HepG2 (cell line): ENCODE data around the gene RNF183. TPM values are rescaled to one million over a fixed set of nuclear protein-coding genes. Genes with fewer than 3 reads are reported as not detected.

Experiments used
- ATRX ChIP-seq: sonication (generic); formaldehyde crosslinking; IDR thresholded peaks from 2 replicates; pipeline ENCODE4 v1.4.0; 2020; ENCODE audit warnings: missing genetic modification reagents, borderline replicate concordance
- CBX1 ChIP-seq: IDR thresholded peaks from one replicate; pipeline ENCODE4 v1.6.1; 2016; ENCODE audit warnings: antibody characterized with exemption, low read depth
- FOSL1 ChIP-seq: sonication (generic); formaldehyde crosslinking; IDR thresholded peaks from 2 replicates; pipeline ENCODE4 v1.9.0; 2021; ENCODE audit warnings: missing genetic modification reagents, borderline replicate concordance
- FOSL2 ChIP-seq: sonication (generic); formaldehyde crosslinking; IDR thresholded peaks from 2 replicates; pipeline ENCODE4 v1.4.0; 2020; ENCODE audit warnings: missing genetic modification reagents
- ISL2 ChIP-seq: sonication (generic); formaldehyde crosslinking; IDR thresholded peaks from 2 replicates; pipeline ENCODE4 v1.5.0; 2020; ENCODE audit warnings: missing genetic modification reagents
- JUND ChIP-seq: sonication (generic); formaldehyde crosslinking; IDR thresholded peaks from 2 replicates; pipeline ENCODE4 v1.8.0; 2022; ENCODE audit warnings: mild to moderate bottlenecking, missing genetic modification reagents
- NFKBIZ ChIP-seq: IDR thresholded peaks from 2 replicates; pipeline ENCODE4 v1.6.1; 2018; ENCODE audit warnings: missing genetic modification reagents, missing compliant biosample characterization
- STAT5B ChIP-seq: sonication (generic); formaldehyde crosslinking; IDR thresholded peaks from 2 replicates; pipeline ENCODE4 v1.4.0; 2020; ENCODE audit warnings: missing genetic modification reagents
- ZFP82 ChIP-seq: sonication (generic); formaldehyde crosslinking; IDR thresholded peaks from 2 replicates; pipeline ENCODE4 v1.5.1; 2020; ENCODE audit warnings: mild to moderate bottlenecking, missing genetic modification reagents, borderline replicate concordance
- ZMYM4 ChIP-seq: sonication (generic); formaldehyde crosslinking; IDR thresholded peaks from 2 replicates; pipeline ENCODE4 v1.8.1; 2023; ENCODE audit warnings: mild to moderate bottlenecking, missing genetic modification reagents
- ZNF234 ChIP-seq: sonication (generic); formaldehyde crosslinking; conservative IDR thresholded peaks from 2 replicates; pipeline ENCODE4 v1.5.1; 2020; ENCODE audit warnings: mild to moderate bottlenecking, missing genetic modification reagents
- ZNF362 ChIP-seq: sonication (generic); formaldehyde crosslinking; IDR thresholded peaks from 2 replicates; pipeline ENCODE4 v1.4.0; 2020; ENCODE audit warnings: missing genetic modification reagents, mild to moderate bottlenecking, borderline replicate concordance
- ZNF407 ChIP-seq: sonication (generic); formaldehyde crosslinking; IDR thresholded peaks from one replicate; pipeline ENCODE4 v1.5.1; 2020; ENCODE audit warnings: mild to moderate bottlenecking, missing genetic modification reagents; ENCODE audit errors: not compliant biosample characterization
- ZNF430 ChIP-seq: sonication (generic); formaldehyde crosslinking; IDR thresholded peaks from 2 replicates; pipeline ENCODE4 v1.9.0; 2021; ENCODE audit warnings: mild to moderate bottlenecking, missing genetic modification reagents
- ZNF780A ChIP-seq: sonication (generic); formaldehyde crosslinking; IDR thresholded peaks from 2 replicates; pipeline ENCODE4 v1.8.0; 2022; ENCODE audit warnings: mild to moderate bottlenecking, missing genetic modification reagents, moderate library complexity
- ZNF790 ChIP-seq: sonication (generic); formaldehyde crosslinking; IDR thresholded peaks from 2 replicates; pipeline ENCODE4 v1.8.0; 2022; ENCODE audit warnings: missing genetic modification reagents, mild to moderate bottlenecking, borderline replicate concordance
- ZNF792 ChIP-seq: IDR thresholded peaks from 2 replicates; pipeline ENCODE4 v1.6.1; 2016
- ZNF879 ChIP-seq: sonication (generic); formaldehyde crosslinking; IDR thresholded peaks from 2 replicates; pipeline ENCODE4 v1.8.1; 2023; ENCODE audit warnings: missing genetic modification reagents
- ZNF883 ChIP-seq: sonication (generic); formaldehyde crosslinking; IDR thresholded peaks from 2 replicates; pipeline ENCODE4 v1.5.1; 2020; ENCODE audit warnings: mild to moderate bottlenecking, missing genetic modification reagents; ENCODE audit errors: not compliant biosample characterization
- polyA plus RNA-seq, 8 experiments: library from polyadenylated mRNA; depleted of rRNA in 3 of 8; stranded (reverse) in 7 of 8; unstranded in 1 of 8; fragments of >200 nt; fragmentation: Illumina TruSeq in 4 of 8; extraction: Trizol in 4 of 8; gene quantifications; 2 replicates each; pipeline versions ENCODE4 v1.2.1 to v1.2.3, GENCODE V29; 2011 to 2016; ENCODE audit warnings: low read depth in 4 of 8, missing spikeins in 1 of 8, mixed read lengths in 1 of 8; ENCODE audit not compliant: insufficient read depth in 1 of 8
- total RNA-seq, 5 experiments: library from RNA; depleted of rRNA; stranded (reverse); fragments of >200 nt; fragmentation: Illumina TruSeq; extraction: Trizol; gene quantifications; 2 replicates each; pipeline ENCODE4 v1.2.3, GENCODE V29; 2016; ENCODE audit warnings: low read depth in 1 of 5

Gene RNF183
- total and polyA plus RNA-seq, 2 of the 13 experiments (the other 11 are each of a cell fraction or from before 2014, with no cell fraction given): 0.13 to 6.5 TPM

DNA sequence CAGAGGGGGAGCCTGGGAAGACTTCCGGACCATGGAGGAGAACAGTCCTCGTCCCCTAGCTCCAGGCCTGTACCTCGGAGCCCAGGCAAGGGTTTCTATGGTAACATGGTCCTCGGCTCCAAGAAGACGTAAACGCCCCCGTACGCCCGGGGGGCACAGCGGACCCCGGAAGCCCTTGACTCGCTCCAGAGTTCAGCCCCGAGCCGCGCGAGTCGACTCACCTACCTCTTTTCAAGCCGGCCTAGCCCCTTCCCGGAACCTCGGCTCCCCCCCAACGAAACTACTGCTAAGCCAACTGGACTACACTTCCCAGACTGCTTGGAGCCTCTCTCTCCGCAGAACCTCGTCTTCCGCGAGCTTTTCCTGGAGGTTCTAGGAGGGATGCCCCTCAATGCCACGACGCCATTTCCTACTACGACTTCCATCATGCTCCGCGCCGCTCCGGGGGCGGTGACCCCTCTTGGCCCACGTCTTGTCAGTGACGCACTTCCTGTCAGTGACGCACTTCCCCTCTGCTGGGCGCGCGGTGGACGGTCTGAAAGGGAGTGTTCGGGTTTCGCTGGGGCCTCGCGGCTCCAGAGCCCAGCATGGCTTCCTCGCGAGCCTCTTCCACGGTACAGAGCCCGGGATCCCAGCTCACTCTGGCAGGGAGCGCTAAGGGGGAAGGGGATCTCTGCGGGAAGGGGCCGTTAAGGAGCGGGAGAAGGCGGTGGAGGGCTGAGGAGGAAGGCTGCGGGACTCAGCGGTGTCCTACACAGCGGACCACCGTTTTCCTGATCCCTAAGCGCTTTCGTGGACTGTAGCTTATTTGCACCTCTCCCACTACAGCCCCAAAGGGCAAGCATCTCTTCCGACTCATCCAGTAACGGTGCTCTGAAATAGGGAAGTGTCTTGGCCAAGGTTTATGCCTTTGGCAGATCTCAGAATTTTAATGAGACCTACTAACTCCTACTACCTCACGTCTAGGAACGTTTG, 27.7 kb downstream of the RNF183 start, which contains the start of the genes CDC26 and PRPF4 (continued):
- TF ChIP-seq ZNF407 (CRISPR knock-in tag): no peak
- no peak for TF ChIP-seq ATRX (CRISPR knock-in tag)
- no peak for TF ChIP-seq ZNF780A
- no peak for TF ChIP-seq FOSL1 (CRISPR knock-in tag)
- TF ChIP-seq ZNF362 (CRISPR knock-in tag): no peak; the same call in 1 of the 2 replicates
- TF ChIP-seq STAT5B (CRISPR knock-in tag): 0 out of 2 replicates have a peak, but pooled peaks have one; percentile 27
- TF ChIP-seq ISL2 (CRISPR knock-in tag): no peak; the same call in 1 of the 2 replicates
- peak; percentile 74; the same call in 1 of the 2 replicates for TF ChIP-seq ZFP82 (CRISPR knock-in tag)
- no peak; the same call in 1 of the 2 replicates for TF ChIP-seq NFKBIZ (CRISPR knock-in tag)
- no peak for TF ChIP-seq ZNF234 (CRISPR knock-in tag)
- peak; percentile 67 for TF ChIP-seq ZNF883 (CRISPR knock-in tag)
- TF ChIP-seq ZNF430 (CRISPR knock-in tag): no peak; the same call in 1 of the 2 replicates
- no peak for TF ChIP-seq JUND (CRISPR knock-in tag)
- no peak for TF ChIP-seq ZNF790 (CRISPR knock-in tag)
- TF ChIP-seq ZNF792: peak; percentile 78; the same call in 1 of the 2 replicates
- TF ChIP-seq ZNF879 (CRISPR knock-in tag): no peak
- peak; percentile 59; the same call in 1 of the 2 replicates for TF ChIP-seq ZMYM4
- TF ChIP-seq CBX1: no peak
- TF ChIP-seq FOSL2 (CRISPR knock-in tag): peak; percentile 64
